SK-N-SH (cell line): ENCODE data around the gene GSTO2.

Experiments used
- CHD2 ChIP-seq: fragments of 150-350 bp; IDR thresholded peaks from 2 replicates; pipeline ENCODE4 v1.6.1; 2018; ENCODE audit warnings: low read length; ENCODE audit not compliant: partially characterized antibody
- FOXJ3 ChIP-seq: sonication (generic); formaldehyde crosslinking; IDR thresholded peaks from 2 replicates; pipeline ENCODE4 v1.5.1; 2020; ENCODE audit warnings: mild to moderate bottlenecking, missing genetic modification reagents
- GABPA ChIP-seq: IDR thresholded peaks from 2 replicates; pipeline ENCODE4 v1.4.0; 2012; ENCODE audit warnings: low read depth, mild to moderate bottlenecking
- MEF2A ChIP-seq: IDR thresholded peaks from 2 replicates; pipeline ENCODE4 v1.4.0; 2012; ENCODE audit warnings: low read depth, borderline replicate concordance
- MXI1 ChIP-seq: IDR thresholded peaks from 2 replicates; pipeline ENCODE4 v1.6.1; 2012; ENCODE audit warnings: mild to moderate bottlenecking, low read depth, low read length, improper control_type of control experiment
- POLR2AphosphoS5 ChIP-seq: IDR thresholded peaks from 2 replicates; pipeline ENCODE4 v1.6.1; 2012; ENCODE audit warnings: low read depth, low read length
- RCOR1 ChIP-seq: fragments of 150-350 bp; IDR thresholded peaks from 2 replicates; pipeline ENCODE4 v1.6.1; 2017; ENCODE audit warnings: antibody characterized with exemption, low read length
- SMC3 ChIP-seq: IDR thresholded peaks from 2 replicates; pipeline ENCODE4 v1.6.1; 2012; ENCODE audit warnings: low read depth, low read length, improper control_type of control experiment
- TCF12 ChIP-seq: IDR thresholded peaks from 2 replicates; pipeline ENCODE4 v1.4.0; 2012
- TF ChIP-seq, protein P1 (sequence below): fragments of 200-600 bp; sonication (generic); IDR thresholded peaks from 2 replicates; pipeline ENCODE4 v1.6.1; 2017; ENCODE audit warnings: antibody characterized with exemption, mild to moderate bottlenecking, moderate library complexity
- TF ChIP-seq, protein P2 (sequence below): IDR thresholded peaks from 2 replicates; pipeline ENCODE4 v1.6.1; 2012; ENCODE audit warnings: mild to moderate bottlenecking, low read depth, low read length, moderate library complexity
- TF ChIP-seq, protein P3 (sequence below): IDR thresholded peaks from 2 replicates; pipeline ENCODE4 v1.4.0; 2012; ENCODE audit warnings: low read depth

DNA sequence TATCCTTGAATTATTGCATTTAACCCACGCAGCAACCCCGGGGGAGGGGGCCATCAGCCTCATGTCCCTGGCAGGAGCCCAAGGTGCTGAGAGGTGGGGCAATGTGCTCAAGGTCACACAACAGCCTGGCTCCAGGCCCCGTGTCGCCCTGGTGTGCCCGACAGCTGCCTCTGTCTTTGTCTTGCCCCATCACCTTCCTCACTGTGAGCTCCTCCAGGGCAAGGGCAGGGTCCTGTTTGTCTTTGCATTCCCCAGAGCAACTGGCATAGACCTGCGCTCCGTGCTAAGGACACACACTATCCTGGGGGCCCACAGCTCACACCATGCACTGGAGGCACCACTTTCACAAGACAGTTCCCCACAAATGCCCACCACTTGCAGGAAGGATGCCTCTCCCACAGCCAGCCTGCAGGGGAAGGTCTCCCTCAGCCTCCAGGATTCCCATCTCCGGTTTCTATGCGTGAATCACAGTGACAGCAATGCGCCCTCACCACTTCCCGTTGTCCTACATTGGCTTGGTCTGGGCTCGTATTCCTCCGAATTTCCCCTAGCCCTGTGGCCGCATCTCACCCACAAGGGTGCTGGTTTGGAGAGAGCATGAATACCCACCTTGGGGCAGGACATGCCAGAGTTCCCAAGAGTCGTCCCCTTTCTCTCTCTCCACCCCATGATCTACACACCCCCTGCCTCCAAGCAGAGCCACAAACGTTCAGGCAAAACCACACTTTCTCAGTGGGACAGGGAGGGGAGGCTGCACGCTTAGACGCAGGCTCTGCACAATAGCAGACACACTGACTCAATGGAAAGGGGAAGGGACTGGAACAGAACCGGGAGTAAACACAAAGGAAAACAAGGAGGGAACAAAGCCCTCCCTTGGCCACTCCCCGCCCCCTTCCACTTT, 59.0 kb downstream of the GSTO2 start:
- TF ChIP-seq, protein P1, sequence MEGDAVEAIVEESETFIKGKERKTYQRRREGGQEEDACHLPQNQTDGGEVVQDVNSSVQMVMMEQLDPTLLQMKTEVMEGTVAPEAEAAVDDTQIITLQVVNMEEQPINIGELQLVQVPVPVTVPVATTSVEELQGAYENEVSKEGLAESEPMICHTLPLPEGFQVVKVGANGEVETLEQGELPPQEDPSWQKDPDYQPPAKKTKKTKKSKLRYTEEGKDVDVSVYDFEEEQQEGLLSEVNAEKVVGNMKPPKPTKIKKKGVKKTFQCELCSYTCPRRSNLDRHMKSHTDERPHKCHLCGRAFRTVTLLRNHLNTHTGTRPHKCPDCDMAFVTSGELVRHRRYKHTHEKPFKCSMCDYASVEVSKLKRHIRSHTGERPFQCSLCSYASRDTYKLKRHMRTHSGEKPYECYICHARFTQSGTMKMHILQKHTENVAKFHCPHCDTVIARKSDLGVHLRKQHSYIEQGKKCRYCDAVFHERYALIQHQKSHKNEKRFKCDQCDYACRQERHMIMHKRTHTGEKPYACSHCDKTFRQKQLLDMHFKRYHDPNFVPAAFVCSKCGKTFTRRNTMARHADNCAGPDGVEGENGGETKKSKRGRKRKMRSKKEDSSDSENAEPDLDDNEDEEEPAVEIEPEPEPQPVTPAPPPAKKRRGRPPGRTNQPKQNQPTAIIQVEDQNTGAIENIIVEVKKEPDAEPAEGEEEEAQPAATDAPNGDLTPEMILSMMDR = peak; percentile 19; the same call in 1 of the 2 replicates
- TF ChIP-seq RCOR1 = no peak
- peak; percentile 31 for TF ChIP-seq POLR2AphosphoS5
- peak; percentile 60; the same call in 1 of the 2 replicates for TF ChIP-seq TCF12
- no peak for TF ChIP-seq CHD2
- TF ChIP-seq SMC3 = no peak
- TF ChIP-seq GABPA = no peak; the same call in 1 of the 2 replicates
- TF ChIP-seq, protein P2, sequence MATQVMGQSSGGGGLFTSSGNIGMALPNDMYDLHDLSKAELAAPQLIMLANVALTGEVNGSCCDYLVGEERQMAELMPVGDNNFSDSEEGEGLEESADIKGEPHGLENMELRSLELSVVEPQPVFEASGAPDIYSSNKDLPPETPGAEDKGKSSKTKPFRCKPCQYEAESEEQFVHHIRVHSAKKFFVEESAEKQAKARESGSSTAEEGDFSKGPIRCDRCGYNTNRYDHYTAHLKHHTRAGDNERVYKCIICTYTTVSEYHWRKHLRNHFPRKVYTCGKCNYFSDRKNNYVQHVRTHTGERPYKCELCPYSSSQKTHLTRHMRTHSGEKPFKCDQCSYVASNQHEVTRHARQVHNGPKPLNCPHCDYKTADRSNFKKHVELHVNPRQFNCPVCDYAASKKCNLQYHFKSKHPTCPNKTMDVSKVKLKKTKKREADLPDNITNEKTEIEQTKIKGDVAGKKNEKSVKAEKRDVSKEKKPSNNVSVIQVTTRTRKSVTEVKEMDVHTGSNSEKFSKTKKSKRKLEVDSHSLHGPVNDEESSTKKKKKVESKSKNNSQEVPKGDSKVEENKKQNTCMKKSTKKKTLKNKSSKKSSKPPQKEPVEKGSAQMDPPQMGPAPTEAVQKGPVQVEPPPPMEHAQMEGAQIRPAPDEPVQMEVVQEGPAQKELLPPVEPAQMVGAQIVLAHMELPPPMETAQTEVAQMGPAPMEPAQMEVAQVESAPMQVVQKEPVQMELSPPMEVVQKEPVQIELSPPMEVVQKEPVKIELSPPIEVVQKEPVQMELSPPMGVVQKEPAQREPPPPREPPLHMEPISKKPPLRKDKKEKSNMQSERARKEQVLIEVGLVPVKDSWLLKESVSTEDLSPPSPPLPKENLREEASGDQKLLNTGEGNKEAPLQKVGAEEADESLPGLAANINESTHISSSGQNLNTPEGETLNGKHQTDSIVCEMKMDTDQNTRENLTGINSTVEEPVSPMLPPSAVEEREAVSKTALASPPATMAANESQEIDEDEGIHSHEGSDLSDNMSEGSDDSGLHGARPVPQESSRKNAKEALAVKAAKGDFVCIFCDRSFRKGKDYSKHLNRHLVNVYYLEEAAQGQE = no peak
- TF ChIP-seq MXI1 = no peak
- no peak for TF ChIP-seq FOXJ3
- no peak for TF ChIP-seq MEF2A
- TF ChIP-seq, protein P3, sequence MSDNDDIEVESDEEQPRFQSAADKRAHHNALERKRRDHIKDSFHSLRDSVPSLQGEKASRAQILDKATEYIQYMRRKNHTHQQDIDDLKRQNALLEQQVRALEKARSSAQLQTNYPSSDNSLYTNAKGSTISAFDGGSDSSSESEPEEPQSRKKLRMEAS = peak; percentile 33; the same call in 1 of the 2 replicates
